ENCODE measurements around the gene INA.

GRCh38 chr10:103282961-103283360, 6.0 kb downstream of the INA start:
- TF ChIP-seq EZH2phosphoT487 (IDR thresholded peaks at IDR 0.05; ENCODE audit: borderline replicate concordance) = no peak
- TF ChIP-seq, protein P1, sequence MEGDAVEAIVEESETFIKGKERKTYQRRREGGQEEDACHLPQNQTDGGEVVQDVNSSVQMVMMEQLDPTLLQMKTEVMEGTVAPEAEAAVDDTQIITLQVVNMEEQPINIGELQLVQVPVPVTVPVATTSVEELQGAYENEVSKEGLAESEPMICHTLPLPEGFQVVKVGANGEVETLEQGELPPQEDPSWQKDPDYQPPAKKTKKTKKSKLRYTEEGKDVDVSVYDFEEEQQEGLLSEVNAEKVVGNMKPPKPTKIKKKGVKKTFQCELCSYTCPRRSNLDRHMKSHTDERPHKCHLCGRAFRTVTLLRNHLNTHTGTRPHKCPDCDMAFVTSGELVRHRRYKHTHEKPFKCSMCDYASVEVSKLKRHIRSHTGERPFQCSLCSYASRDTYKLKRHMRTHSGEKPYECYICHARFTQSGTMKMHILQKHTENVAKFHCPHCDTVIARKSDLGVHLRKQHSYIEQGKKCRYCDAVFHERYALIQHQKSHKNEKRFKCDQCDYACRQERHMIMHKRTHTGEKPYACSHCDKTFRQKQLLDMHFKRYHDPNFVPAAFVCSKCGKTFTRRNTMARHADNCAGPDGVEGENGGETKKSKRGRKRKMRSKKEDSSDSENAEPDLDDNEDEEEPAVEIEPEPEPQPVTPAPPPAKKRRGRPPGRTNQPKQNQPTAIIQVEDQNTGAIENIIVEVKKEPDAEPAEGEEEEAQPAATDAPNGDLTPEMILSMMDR (conservative IDR thresholded peaks at IDR 0.05; ENCODE audit: low read length) = no peak

Measured in Loucy (cell line).